PFSK-1 (cell line): ENCODE measurements around the gene PDE4B.

ENCODE experiments used
- FOXP2 ChIP-seq: optimal IDR thresholded peaks from 2 replicates; pipeline ENCODE3; 2011; ENCODE audit warnings: borderline replicate concordance, control low read depth, inconsistent platforms; ENCODE audit not compliant: insufficient read depth; ENCODE audit errors: extremely low read length, extremely low read depth
- POLR2AphosphoS5 ChIP-seq: IDR thresholded peaks from 2 replicates; pipeline ENCODE4 v1.6.1; 2012; ENCODE audit warnings: low read depth, mild to moderate bottlenecking, control low read depth, low read length, moderate library complexity
- REST ChIP-seq, 2 experiments: IDR thresholded peaks; 2 replicates each; pipeline versions ENCODE4 v1.6.1 to v1.8.0; 2011 to 2012; ENCODE audit warnings: low read depth in 2 of 2, low read length in 2 of 2, control low read depth in 1 of 2, inconsistent platforms in 1 of 2, mild to moderate bottlenecking in 1 of 2, moderate library complexity in 1 of 2; ENCODE audit not compliant: insufficient read depth in 1 of 2
- TAF1 ChIP-seq: IDR thresholded peaks from 2 replicates; pipeline ENCODE4 v1.6.1; 2012; ENCODE audit warnings: low read length, control low read depth, borderline replicate concordance; ENCODE audit not compliant: insufficient read depth

DNA sequence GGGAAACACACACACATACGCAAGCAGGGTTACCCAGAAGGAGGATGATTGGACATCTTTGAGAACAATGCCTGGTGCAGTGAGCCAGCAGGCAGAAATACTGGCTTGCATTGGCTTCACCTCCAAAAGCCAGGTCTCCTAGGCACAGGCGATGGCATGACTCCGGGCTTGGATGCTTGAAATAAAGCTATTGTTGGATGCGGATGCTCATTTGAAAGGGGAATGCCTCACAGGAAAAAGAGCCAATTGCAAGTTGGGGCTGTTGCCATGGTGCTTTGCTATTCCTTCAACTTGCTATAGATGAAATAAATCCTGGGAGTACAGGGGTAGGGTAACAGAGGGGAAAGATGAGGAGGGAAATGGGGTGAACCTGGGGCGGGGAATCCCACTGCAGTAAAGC, 560.6 kb downstream of the PDE4B start:
- TF ChIP-seq TAF1 (no peak), REST (IDR thresholded peaks at IDR 0.05; ENCODE audit: insufficient read depth in 1 of 2, low read depth in 2 of 2, low read length in 2 of 2) (no peak), POLR2AphosphoS5 (no peak), FOXP2 (no peak)
